HG03378 (cell line): ENCODE results near the gene PCNT.
"Not testable (repeated sequence)": the region's sequence is repeated elsewhere in the genome, so short reads cannot be mapped to it uniquely, and the experiment has no call there.

ENCODE experiments used
- ATAC-seq: cut with Tn5 transposase; IDR thresholded peaks from one replicate; pipeline ENCODE4 v1.9.1; 2021; ENCODE audit warnings: mild to moderate bottlenecking, moderate library complexity; ENCODE audit not compliant: unreplicated experiment

The PCNT gene

GRCh38 chr21:46403234-46403811, 79.4 kb downstream of the PCNT start:
- ATAC-seq = not testable (repeated sequence)

- no peak for ATAC-seq
These were observed 80.3 kb downstream of the PCNT start for GRCh38 chr21:46404306-46404705.

- no peak for ATAC-seq
These were observed 82.0 kb downstream of the PCNT start for GRCh38 chr21:46406001-46406400.

GRCh38 chr21:46409641-46410406, 85.9 kb downstream of the PCNT start:
- no peak for ATAC-seq

- no peak for ATAC-seq
These were observed 86.6 kb downstream of the PCNT start for GRCh38 chr21:46410516-46410915.

GRCh38 chr21:46411236-46411635, 87.3 kb downstream of the PCNT start:
- no peak for ATAC-seq

- no peak for ATAC-seq
These were observed 87.7 kb downstream of the PCNT start for GRCh38 chr21:46411691-46412090.

GRCh38 chr21:46412521-46413364, 88.8 kb downstream of the PCNT start:
- ATAC-seq = no peak

GRCh38 chr21:46413365-46413696, 89.4 kb downstream of the PCNT start:
- ATAC-seq = no peak

GRCh38 chr21:46414965-46415275, 91.0 kb downstream of the PCNT start:
- no peak for ATAC-seq

GRCh38 chr21:46416551-46416950, 92.6 kb downstream of the PCNT start:
- ATAC-seq = no peak

GRCh38 chr21:46418265-46418946, 94.5 kb downstream of the PCNT start:
- ATAC-seq = no peak

GRCh38 chr21:46420241-46421190, 96.6 kb downstream of the PCNT start:
- ATAC-seq = no peak

- ATAC-seq = no peak
These were observed 97.3 kb downstream of the PCNT start for GRCh38 chr21:46421191-46421750.

GRCh38 chr21:46421756-46422555, 98.0 kb downstream of the PCNT start:
- ATAC-seq = no peak

GRCh38 chr21:46422636-46423241, 98.8 kb downstream of the PCNT start:
- ATAC-seq = no peak

- no peak for ATAC-seq
These were observed 99.6 kb downstream of the PCNT start for GRCh38 chr21:46423546-46424038.

- ATAC-seq = no peak
These were observed 100.2 kb downstream of the PCNT start for GRCh38 chr21:46424039-46424591.
